ENCODE measurements around the gene UQCC2. TPM values are rescaled to one million over a fixed set of nuclear protein-coding genes. Genes with fewer than 3 reads are reported as not detected.

Gene UQCC2
- total RNA-seq, 4 donors from 2014 or later = 14.5 to 29.7 (median 23.4) TPM

DNA sequence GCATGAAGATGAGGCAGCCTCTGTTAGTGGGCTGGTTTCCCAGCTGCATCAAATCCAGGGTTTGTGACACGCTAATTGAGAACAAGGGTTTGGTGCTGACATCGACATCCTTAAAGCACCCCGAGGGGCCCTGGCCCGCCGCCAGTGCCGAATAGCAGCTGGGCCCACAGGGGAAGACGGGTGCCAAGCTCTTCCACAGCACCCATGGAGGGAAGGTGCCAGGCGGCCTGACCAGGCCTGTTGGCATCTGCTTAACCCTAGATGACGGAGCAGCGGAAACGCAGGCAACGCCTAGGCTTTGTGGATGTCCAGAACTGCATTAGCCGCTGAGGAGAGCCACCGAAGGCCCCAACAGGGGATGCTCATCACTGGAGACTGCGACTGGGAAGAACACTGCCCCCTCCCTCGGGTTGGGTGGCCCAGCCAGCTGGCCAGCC is 16.0 kb downstream of the UQCC2 start:
- TF ChIP-seq EP300 (IDR thresholded peaks at IDR 0.05) (no peak), POLR2A (IDR thresholded peaks at IDR 0.05) (no peak)
- TF ChIP-seq, protein P1, sequence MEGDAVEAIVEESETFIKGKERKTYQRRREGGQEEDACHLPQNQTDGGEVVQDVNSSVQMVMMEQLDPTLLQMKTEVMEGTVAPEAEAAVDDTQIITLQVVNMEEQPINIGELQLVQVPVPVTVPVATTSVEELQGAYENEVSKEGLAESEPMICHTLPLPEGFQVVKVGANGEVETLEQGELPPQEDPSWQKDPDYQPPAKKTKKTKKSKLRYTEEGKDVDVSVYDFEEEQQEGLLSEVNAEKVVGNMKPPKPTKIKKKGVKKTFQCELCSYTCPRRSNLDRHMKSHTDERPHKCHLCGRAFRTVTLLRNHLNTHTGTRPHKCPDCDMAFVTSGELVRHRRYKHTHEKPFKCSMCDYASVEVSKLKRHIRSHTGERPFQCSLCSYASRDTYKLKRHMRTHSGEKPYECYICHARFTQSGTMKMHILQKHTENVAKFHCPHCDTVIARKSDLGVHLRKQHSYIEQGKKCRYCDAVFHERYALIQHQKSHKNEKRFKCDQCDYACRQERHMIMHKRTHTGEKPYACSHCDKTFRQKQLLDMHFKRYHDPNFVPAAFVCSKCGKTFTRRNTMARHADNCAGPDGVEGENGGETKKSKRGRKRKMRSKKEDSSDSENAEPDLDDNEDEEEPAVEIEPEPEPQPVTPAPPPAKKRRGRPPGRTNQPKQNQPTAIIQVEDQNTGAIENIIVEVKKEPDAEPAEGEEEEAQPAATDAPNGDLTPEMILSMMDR (IDR thresholded peaks at IDR 0.05) = no peak
- DNase-seq (ENCODE audit: low spot score in 2 of 2) = no peak
- H3K36me3 ChIP-seq = peaks cover 0 to 78% (median 9%) of the 10 kb centered on the region in 3 donors

DNA sequence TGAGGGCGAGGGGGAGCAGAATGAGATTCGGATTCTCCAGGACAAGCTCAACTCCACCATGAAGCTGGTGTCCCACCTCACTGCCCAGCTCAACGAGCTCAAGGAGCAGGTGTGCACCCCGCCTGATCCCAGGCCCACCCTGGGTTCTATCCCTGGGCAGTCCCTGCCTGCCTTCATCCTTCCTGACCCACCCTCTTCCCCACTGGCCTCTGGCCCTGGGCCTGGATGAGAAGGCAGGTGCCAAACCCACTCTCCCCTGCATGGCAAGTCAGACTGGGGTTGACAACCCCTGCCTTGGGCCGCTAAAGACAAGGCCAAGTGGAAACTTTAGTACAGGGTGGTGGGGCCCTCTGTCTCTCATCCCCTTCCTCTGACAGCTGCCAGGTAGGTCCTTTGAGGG is 16.5 kb downstream of the UQCC2 start:
- TF ChIP-seq POLR2A (IDR thresholded peaks at IDR 0.05) = no peak
- TF ChIP-seq, protein P1 (IDR thresholded peaks at IDR 0.05) = no peak
- TF ChIP-seq EP300 (IDR thresholded peaks at IDR 0.05) = no peak
- no peaks in the 10 kb centered on the region for H3K9me3 ChIP-seq
- H3K4me1 ChIP-seq = peaks cover 0 to 91% (median 56%) of the 10 kb centered on the region in 4 donors
- H3K27ac ChIP-seq = peak overlapping the region in 3 of 4 donors; percentile 68 to 83 (median 73)
- no peak for DNase-seq (ENCODE audit: low spot score in 2 of 2)
- 69 to 76% methylated on average over 5 of the region's 5 CpGs for WGBS, 2 donors
- H3K27me3 ChIP-seq = no peaks in the 10 kb centered on the region
- peaks cover 0 to 83% (median 9%) of the 10 kb centered on the region in 3 donors for H3K36me3 ChIP-seq
- H3K4me3 ChIP-seq = no peak overlapping the region

More for the DNA sequence above, 16.0 kb downstream of the UQCC2 start:
- H3K27me3 ChIP-seq = no peaks in the 10 kb centered on the region
- H3K27ac ChIP-seq = peak overlapping the region in 3 of 4 donors; percentile 9 to 83 (median 73)
- H3K4me3 ChIP-seq = no peak overlapping the region
- H3K9me3 ChIP-seq = no peaks in the 10 kb centered on the region
- 80 to 81% methylated on average over 4 to 16 of the region's 16 CpGs for WGBS, 2 donors
- H3K4me1 ChIP-seq = peaks cover 0 to 91% (median 59%) of the 10 kb centered on the region in 4 donors

DNA sequence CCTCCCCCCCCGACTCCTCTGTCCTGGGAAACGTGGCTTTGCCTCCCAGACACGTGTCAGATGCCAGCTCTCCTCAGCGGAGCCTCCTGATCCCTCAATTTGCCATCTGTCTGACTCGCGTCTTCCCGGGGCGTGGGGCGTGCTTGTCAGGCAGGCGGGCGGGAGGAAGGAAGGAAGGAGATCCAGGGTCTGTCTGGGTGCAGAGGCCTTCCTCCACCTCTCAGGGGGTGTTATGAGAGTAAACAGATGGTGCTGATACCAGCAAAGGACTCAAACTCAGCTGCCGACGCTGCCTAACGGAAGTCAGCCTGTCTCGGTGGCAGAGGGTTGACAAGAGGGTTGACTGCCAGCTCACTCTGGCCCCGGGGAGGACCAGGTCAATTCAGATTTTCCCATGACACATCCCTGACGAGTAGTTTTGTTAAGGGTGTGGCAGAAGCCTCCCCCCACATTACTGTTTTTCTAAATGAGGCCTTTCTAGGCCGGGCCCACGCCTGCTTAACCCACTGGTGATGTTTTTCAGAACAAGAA is 17.0 kb downstream of the UQCC2 start:
- TF ChIP-seq EP300 (IDR thresholded peaks at IDR 0.05) (no peak), POLR2A (IDR thresholded peaks at IDR 0.05) (no peak)
- TF ChIP-seq, protein P1 (IDR thresholded peaks at IDR 0.05) = no peak
- H3K4me3 ChIP-seq = no peak overlapping the region
- no peak for DNase-seq (ENCODE audit: low spot score in 2 of 2)
- H3K27ac ChIP-seq = peak overlapping the region in 3 of 4 donors; percentile 68 to 83 (median 73)
- no peaks in the 10 kb centered on the region for H3K9me3 ChIP-seq
- no peaks in the 10 kb centered on the region for H3K27me3 ChIP-seq
- peaks cover 0 to 88% (median 12%) of the 10 kb centered on the region in 3 donors for H3K36me3 ChIP-seq
- 49 to 50% methylated on average over 19 of the region's 19 CpGs for WGBS, 2 donors
- peaks cover 0 to 90% (median 55%) of the 10 kb centered on the region in 4 donors for H3K4me1 ChIP-seq

DNA sequence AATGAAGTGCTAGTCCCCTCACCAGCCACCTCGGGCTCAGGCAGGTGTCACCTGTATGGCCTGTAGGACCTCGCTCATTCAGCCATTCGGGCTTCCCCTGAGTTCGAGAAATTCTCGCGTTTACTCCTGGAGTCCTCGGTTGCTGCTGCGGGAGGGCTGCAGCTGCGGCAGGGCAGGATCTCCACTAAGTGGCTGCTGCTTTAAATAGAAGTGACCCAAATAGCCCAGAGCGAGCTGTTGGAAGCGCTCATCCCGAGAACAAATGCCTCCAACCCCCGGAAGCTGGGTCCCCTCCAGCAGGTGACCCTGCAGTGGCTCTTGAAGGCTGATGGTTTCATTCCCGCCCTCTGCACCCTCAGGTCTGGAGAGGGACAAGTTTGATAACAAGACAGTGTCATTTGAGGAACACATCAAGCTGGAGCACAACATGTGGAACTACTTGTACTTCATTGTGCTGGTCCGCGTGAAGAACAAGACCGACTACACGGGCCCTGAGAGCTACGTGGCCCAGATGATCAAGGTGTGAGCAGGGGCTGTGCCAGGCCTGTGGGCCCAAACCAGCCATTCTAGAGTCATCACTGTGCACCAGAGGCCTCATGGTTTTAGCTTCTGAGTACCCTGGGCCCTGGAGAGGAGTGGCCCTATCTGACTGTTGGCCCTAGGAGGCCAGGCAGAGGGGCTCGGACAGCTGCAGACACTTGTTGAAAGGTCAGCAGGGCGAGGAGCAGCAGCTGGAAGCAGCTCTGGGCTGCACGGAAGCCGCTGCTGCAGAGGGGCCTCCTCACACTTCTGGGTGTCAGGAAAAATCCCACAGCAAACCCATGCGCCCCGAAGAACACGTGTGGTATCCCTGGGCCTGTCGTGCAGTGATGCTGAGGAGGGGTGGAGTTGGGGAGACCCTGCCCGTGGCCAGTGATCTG is 18.1 kb downstream of the UQCC2 start:
- DNase-seq (ENCODE audit: low spot score in 2 of 2) = no peak
- Histone ChIP-seq H3K36me3 (peaks cover 0 to 97% (median 18%) of the 10 kb centered on the region in 3 donors), H3K27ac (peak overlapping the region; percentile 14 to 73 (median 68)), H3K4me1 (peaks cover 0 to 79% (median 51%) of the 10 kb centered on the region in 4 donors), H3K27me3 (no peaks in the 10 kb centered on the region), H3K4me3 (no peak overlapping the region), H3K9me3 (no peaks in the 10 kb centered on the region)
- 69 to 70% methylated on average over 27 to 28 of the region's 28 CpGs for WGBS, 2 donors
- TF ChIP-seq, protein P1 (IDR thresholded peaks at IDR 0.05) = no peak
- no peak for TF ChIP-seq POLR2A (IDR thresholded peaks at IDR 0.05)
- TF ChIP-seq EP300 (IDR thresholded peaks at IDR 0.05) = no peak
